Panc1 (cell line): ENCODE measurements around the gene DLGAP4. TPM values are rescaled to one million over a fixed set of nuclear protein-coding genes. Genes with fewer than 3 reads are reported as not detected.

Experiments
- ATAC-seq: fragments of 200-7000 bp; cut with Tn5 transposase; 2 replicates; pipeline ENCODE4 v1.9.1; 2020; ENCODE audit warnings: mild to moderate bottlenecking, moderate library complexity
- BruUV-seq: library from RNA; stranded (reverse); fragments of 400-500 nt; replicated peaks from 2 replicates; lab custom pipeline; 2021; lab: Mats Ljungman, UMichigan
- CTCF ChIA-PET: fragments of 300-600 bp; sonication (Branson Sonifier 250); formaldehyde crosslinking; loops from one replicate; lab custom pipeline; 2022; ENCODE audit warnings: antibody characterized with exemption; lab: Charles Lee
- POLR2A ChIA-PET: fragments of 300-600 bp; sonication (Branson Sonifier 250); formaldehyde crosslinking; loops from one replicate; lab custom pipeline; 2022; ENCODE audit warnings: antibody characterized with exemption; lab: Charles Lee
- DNase-seq: peaks from one replicate; pipeline ENCODE4 v3.0.0-alpha.2; 2010; ENCODE audit warnings: low read depth, low spot score
- H3K27ac ChIP-seq: 2 replicates; pipeline ENCODE4 v1.5.1; 2011; ENCODE audit warnings: mild to moderate bottlenecking, low read length, inconsistent platforms
- H3K27me3 ChIP-seq: fragments of 200-500 bp; sonication (Bioruptor generic); 2 replicates; pipeline ENCODE4 v1.6.0; 2014; ENCODE audit warnings: low read length, inconsistent platforms; ENCODE audit not compliant: control insufficient read depth, insufficient read depth
- H3K36me3 ChIP-seq: fragments of 200-500 bp; sonication (Bioruptor generic); 2 replicates; pipeline ENCODE4 v1.5.1; 2014; ENCODE audit warnings: inconsistent platforms, mild to moderate bottlenecking, low read length, moderate library complexity; ENCODE audit not compliant: control insufficient read depth, insufficient read depth
- H3K4me1 ChIP-seq: 2 replicates; pipeline ENCODE4 v1.5.1; 2011; ENCODE audit warnings: inconsistent platforms, mild to moderate bottlenecking, low read length, moderate library complexity; ENCODE audit not compliant: control insufficient read depth, insufficient read depth
- H3K4me3 ChIP-seq, 2 experiments: 2 replicates each; pipeline ENCODE4 v1.5.1; 2011 to 2012; ENCODE audit warnings: low read depth in 2 of 2, low read length in 2 of 2, mild to moderate bottlenecking in 2 of 2, inconsistent platforms in 1 of 2, moderate library complexity in 1 of 2
- H3K9me3 ChIP-seq: fragments of 200-500 bp; sonication (Bioruptor generic); 2 replicates; pipeline ENCODE4 v1.5.1; 2014; ENCODE audit warnings: low read depth, mild to moderate bottlenecking, inconsistent platforms, low read length, moderate library complexity; ENCODE audit not compliant: control insufficient read depth, insufficient read depth
- POLR2AphosphoS5 ChIP-seq: IDR thresholded peaks from 2 replicates; pipeline ENCODE4 v1.6.1; 2012; ENCODE audit warnings: mild to moderate bottlenecking, low read depth, low read length, moderate library complexity
- SIN3A ChIP-seq: IDR thresholded peaks from 2 replicates; pipeline ENCODE4 v1.6.1; 2012; ENCODE audit warnings: low read depth, mild to moderate bottlenecking, low read length, moderate library complexity, borderline replicate concordance; ENCODE audit not compliant: insufficient read depth
- TCF7L2 ChIP-seq: IDR thresholded peaks from 2 replicates; pipeline ENCODE4 v1.6.1; 2011; ENCODE audit warnings: mild to moderate bottlenecking, low read depth, low read length, inconsistent platforms
- in situ Hi-C: cut with HindIII; loops from 2 replicates; pipeline ENCODE4 v1.10.0; 2016; ENCODE audit warnings: low sequenced_read_pairs, low pct_unique_long_range_greater_than_20kb
- intact Hi-C: fragments of 100-400 bp; cut with micrococcal nuclease; formaldehyde crosslinking; loops from one replicate; pipeline ENCODE4 v1.10.0; 2022; ENCODE audit not compliant: unreplicated experiment
- total RNA-seq: library from RNA; stranded (reverse); gene quantifications from one replicate; pipeline ENCODE4 v1.2.1, GENCODE V29; 2021; ENCODE audit not compliant: unreplicated experiment
- TF ChIP-seq, protein P1 (sequence below): fragments of 450-650 bp; IDR thresholded peaks from 2 replicates; pipeline ENCODE4 v1.5.1; 2017; ENCODE audit warnings: mild to moderate bottlenecking
- TF ChIP-seq, protein P2 (sequence below), 2 experiments: IDR thresholded peaks; 2 replicates each; pipeline ENCODE4 v1.6.1; 2011 to 2012; ENCODE audit warnings: low read depth in 2 of 2, control low read depth in 1 of 2, low read length in 1 of 2, mild to moderate bottlenecking in 1 of 2, moderate library complexity in 1 of 2; ENCODE audit not compliant: insufficient read depth in 1 of 2

Gene DLGAP4
- total RNA-seq, 1 experiment from 2014 or later: 52.5 TPM

DNA sequence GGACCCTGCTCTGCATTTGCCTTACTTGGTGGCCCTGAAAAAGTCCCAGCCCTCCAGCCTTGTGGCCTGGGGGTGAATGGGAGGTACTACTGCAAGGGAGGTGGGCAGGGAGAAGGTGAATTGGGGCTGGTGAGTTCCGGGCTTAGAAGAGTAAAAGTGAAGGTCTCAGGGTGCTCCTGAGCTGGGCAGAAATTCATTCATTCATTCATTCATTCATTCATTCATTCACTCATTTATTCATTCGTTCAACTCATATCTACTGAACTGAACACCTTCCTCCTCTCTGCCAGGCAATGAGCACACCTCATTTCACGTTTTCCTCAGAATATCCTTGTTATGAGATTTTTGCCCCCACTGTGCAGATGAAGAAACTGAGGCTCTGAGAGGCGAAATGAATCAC lies 6.7 kb upstream of the DLGAP4 start:
- ChIA-PET POLR2A (no interaction called here), CTCF (no interaction called here)
- Histone ChIP-seq H3K27ac (no peak overlapping the region), H3K4me1 (no peaks in the 10 kb centered on the region), H3K4me3 (no peak overlapping the region), H3K27me3 (peaks cover 16% of the 10 kb centered on the region), H3K36me3 (no peaks in the 10 kb centered on the region), H3K9me3 (no peaks in the 10 kb centered on the region)
- in situ Hi-C loops (no loop called here), intact Hi-C loops (no loop called here)
- DNase-seq (no peak), ATAC-seq (no peak)
- TF ChIP-seq, protein P1, sequence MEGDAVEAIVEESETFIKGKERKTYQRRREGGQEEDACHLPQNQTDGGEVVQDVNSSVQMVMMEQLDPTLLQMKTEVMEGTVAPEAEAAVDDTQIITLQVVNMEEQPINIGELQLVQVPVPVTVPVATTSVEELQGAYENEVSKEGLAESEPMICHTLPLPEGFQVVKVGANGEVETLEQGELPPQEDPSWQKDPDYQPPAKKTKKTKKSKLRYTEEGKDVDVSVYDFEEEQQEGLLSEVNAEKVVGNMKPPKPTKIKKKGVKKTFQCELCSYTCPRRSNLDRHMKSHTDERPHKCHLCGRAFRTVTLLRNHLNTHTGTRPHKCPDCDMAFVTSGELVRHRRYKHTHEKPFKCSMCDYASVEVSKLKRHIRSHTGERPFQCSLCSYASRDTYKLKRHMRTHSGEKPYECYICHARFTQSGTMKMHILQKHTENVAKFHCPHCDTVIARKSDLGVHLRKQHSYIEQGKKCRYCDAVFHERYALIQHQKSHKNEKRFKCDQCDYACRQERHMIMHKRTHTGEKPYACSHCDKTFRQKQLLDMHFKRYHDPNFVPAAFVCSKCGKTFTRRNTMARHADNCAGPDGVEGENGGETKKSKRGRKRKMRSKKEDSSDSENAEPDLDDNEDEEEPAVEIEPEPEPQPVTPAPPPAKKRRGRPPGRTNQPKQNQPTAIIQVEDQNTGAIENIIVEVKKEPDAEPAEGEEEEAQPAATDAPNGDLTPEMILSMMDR: no peak
- TF ChIP-seq, protein P2, sequence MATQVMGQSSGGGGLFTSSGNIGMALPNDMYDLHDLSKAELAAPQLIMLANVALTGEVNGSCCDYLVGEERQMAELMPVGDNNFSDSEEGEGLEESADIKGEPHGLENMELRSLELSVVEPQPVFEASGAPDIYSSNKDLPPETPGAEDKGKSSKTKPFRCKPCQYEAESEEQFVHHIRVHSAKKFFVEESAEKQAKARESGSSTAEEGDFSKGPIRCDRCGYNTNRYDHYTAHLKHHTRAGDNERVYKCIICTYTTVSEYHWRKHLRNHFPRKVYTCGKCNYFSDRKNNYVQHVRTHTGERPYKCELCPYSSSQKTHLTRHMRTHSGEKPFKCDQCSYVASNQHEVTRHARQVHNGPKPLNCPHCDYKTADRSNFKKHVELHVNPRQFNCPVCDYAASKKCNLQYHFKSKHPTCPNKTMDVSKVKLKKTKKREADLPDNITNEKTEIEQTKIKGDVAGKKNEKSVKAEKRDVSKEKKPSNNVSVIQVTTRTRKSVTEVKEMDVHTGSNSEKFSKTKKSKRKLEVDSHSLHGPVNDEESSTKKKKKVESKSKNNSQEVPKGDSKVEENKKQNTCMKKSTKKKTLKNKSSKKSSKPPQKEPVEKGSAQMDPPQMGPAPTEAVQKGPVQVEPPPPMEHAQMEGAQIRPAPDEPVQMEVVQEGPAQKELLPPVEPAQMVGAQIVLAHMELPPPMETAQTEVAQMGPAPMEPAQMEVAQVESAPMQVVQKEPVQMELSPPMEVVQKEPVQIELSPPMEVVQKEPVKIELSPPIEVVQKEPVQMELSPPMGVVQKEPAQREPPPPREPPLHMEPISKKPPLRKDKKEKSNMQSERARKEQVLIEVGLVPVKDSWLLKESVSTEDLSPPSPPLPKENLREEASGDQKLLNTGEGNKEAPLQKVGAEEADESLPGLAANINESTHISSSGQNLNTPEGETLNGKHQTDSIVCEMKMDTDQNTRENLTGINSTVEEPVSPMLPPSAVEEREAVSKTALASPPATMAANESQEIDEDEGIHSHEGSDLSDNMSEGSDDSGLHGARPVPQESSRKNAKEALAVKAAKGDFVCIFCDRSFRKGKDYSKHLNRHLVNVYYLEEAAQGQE (IDR thresholded peaks at IDR 0.05; ENCODE audit: insufficient read depth in 1 of 2, low read depth in 2 of 2, low read length in 1 of 2): no peak
- TF ChIP-seq SIN3A (no peak), TCF7L2 (no peak), POLR2AphosphoS5 (no peak)
- BruUV-seq: no TSS peak

DNA sequence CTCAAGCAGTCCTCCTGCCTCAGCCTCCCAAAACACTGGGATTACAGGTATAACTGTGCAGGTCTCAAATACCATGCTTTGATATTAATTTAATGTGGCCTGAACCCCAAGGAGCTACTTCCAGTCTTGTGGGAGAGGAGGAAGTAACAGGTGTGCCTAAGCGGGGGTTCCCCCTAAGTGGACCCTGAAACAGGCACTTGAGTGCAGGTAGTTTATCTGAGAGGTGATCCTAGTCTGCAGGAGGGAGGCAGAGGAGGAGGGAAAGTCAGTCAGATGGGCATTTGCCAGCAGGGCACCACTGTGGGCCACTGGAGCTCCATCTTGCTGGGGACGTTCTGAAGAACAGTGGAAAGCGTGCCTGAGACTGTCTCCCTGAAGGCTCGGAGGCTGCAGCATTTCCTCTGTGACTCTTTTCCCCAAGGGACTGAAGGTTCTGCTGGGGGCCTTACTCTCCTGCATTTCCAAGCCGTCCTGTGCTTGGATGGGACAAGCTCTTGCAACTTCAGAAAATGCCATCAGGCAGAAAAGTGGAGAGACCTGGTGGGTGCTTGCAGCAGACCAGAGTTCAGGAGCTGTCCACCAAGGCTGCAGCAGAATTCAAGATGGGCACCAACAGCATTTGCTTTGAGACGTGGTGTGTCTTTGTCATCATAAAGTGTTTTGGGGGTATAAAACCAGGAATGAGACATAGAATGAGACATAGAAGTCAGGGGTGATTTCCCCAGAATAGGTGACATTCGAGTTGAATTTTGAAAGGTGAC lies 4.6 kb upstream of the DLGAP4 start:
- H3K27me3 ChIP-seq: peaks cover 22% of the 10 kb centered on the region

More for the DNA sequence above, 4.6 kb upstream of the DLGAP4 start:
- POLR2A ChIA-PET: no interaction called here
- Histone ChIP-seq H3K9me3 (no peaks in the 10 kb centered on the region), H3K4me1 (no peaks in the 10 kb centered on the region), H3K36me3 (no peaks in the 10 kb centered on the region), H3K27ac (no peak overlapping the region), H3K4me3 (no peak overlapping the region)
- DNase-seq (no peak), ATAC-seq (no peak)
- in situ Hi-C loops (no loop called here), intact Hi-C loops (no loop called here)
- CTCF ChIA-PET: no interaction called here
- TF ChIP-seq, protein P1: no peak
- TF ChIP-seq, protein P2 (IDR thresholded peaks at IDR 0.05; ENCODE audit: insufficient read depth in 1 of 2, low read depth in 2 of 2, low read length in 1 of 2): 0 out of 4 replicates have a peak, but pooled peaks of 1 of the 2 experiments have one; percentile 25
- no peak for TF ChIP-seq TCF7L2
- TF ChIP-seq POLR2AphosphoS5: no peak
- TF ChIP-seq SIN3A: no peak
- BruUV-seq: no TSS peak
